HepG2 (cell line): Measurements from ENCODE around the gene TTC6. TPM values are rescaled to one million over a fixed set of nuclear protein-coding genes. Genes with fewer than 3 reads are reported as not detected.

Experiments
- ARNT ChIP-seq: fragments of 450-650 bp; IDR thresholded peaks from 2 replicates; pipeline ENCODE4 v1.6.1; 2017
- ARNTL ChIP-seq: sonication (generic); formaldehyde crosslinking; IDR thresholded peaks from 2 replicates; pipeline ENCODE4 v1.4.0; 2020; ENCODE audit warnings: mild to moderate bottlenecking, missing genetic modification reagents
- ATAD3A ChIP-seq: sonication (generic); formaldehyde crosslinking; IDR thresholded peaks from 2 replicates; pipeline ENCODE4 v1.4.0; 2020; ENCODE audit warnings: missing genetic modification reagents
- CCAR2 ChIP-seq: fragments of 200-400 bp; formaldehyde crosslinking; optimal IDR thresholded peaks from 2 replicates; pipeline ENCODE3; 2018; ENCODE audit warnings: low read depth, mild to moderate bottlenecking, low read length, moderate library complexity
- CEBPG ChIP-seq: IDR thresholded peaks from 2 replicates; pipeline ENCODE4 v1.6.1; 2016
- FOSL2 ChIP-seq: sonication (generic); formaldehyde crosslinking; IDR thresholded peaks from 2 replicates; pipeline ENCODE4 v1.4.0; 2020; ENCODE audit warnings: missing genetic modification reagents
- FUBP1 ChIP-seq: sonication (generic); formaldehyde crosslinking; IDR thresholded peaks from 2 replicates; pipeline ENCODE4 v1.5.1; 2020; ENCODE audit warnings: missing genetic modification reagents, mild to moderate bottlenecking, borderline replicate concordance
- MATR3 ChIP-seq: sonication (generic); formaldehyde crosslinking; IDR thresholded peaks from 2 replicates; pipeline ENCODE4 v1.4.0; 2020; ENCODE audit warnings: missing genetic modification reagents
- NR1H2 ChIP-seq: sonication (generic); formaldehyde crosslinking; IDR thresholded peaks from 2 replicates; pipeline ENCODE4 v1.8.1; 2022; ENCODE audit warnings: low read depth, missing genetic modification reagents, borderline replicate concordance
- PBX2 ChIP-seq: IDR thresholded peaks from 2 replicates; pipeline ENCODE4 v1.6.1; 2016; ENCODE audit warnings: control low read depth
- PRMT3 ChIP-seq: sonication (generic); formaldehyde crosslinking; IDR thresholded peaks from 2 replicates; pipeline ENCODE4 v1.8.1; 2022; ENCODE audit warnings: low read depth, mild to moderate bottlenecking, moderate library complexity, missing genetic modification reagents, borderline replicate concordance
- RORA ChIP-seq: sonication (generic); formaldehyde crosslinking; IDR thresholded peaks from 2 replicates; pipeline ENCODE4 v1.5.0; 2020; ENCODE audit warnings: mild to moderate bottlenecking, missing genetic modification reagents, moderate library complexity
- TFDP1 ChIP-seq: IDR thresholded peaks from 2 replicates; pipeline ENCODE4 v1.6.1; 2016; ENCODE audit warnings: missing compliant biosample characterization, missing genetic modification reagents, borderline replicate concordance
- ZBTB26 ChIP-seq: IDR thresholded peaks from 2 replicates; pipeline ENCODE4 v1.6.1; 2016; ENCODE audit warnings: missing compliant biosample characterization, missing genetic modification reagents, borderline replicate concordance
- ZBTB46 ChIP-seq: sonication (generic); formaldehyde crosslinking; IDR thresholded peaks from 2 replicates; pipeline ENCODE4 v1.4.0; 2020; ENCODE audit warnings: mild to moderate bottlenecking, missing genetic modification reagents, borderline replicate concordance
- ZFP90 ChIP-seq: sonication (generic); formaldehyde crosslinking; IDR thresholded peaks from 2 replicates; pipeline ENCODE4 v1.8.0; 2022; ENCODE audit warnings: missing genetic modification reagents, mild to moderate bottlenecking, inconsistent platforms, borderline replicate concordance
- ZNF33B ChIP-seq: sonication (generic); formaldehyde crosslinking; IDR thresholded peaks from 2 replicates; pipeline ENCODE4 v1.5.1; 2020; ENCODE audit warnings: mild to moderate bottlenecking, missing genetic modification reagents
- ZNF512 ChIP-seq: sonication (generic); formaldehyde crosslinking; IDR thresholded peaks from 2 replicates; pipeline ENCODE4 v1.4.0; 2020; ENCODE audit warnings: mild to moderate bottlenecking, missing genetic modification reagents
- ZNF552 ChIP-seq: sonication (generic); formaldehyde crosslinking; IDR thresholded peaks from 2 replicates; pipeline ENCODE4 v1.9.0; 2022; ENCODE audit warnings: missing genetic modification reagents, mild to moderate bottlenecking, borderline replicate concordance
- ZNF629 ChIP-seq: sonication (generic); formaldehyde crosslinking; conservative IDR thresholded peaks from 2 replicates; pipeline ENCODE4 v1.5.0; 2020; ENCODE audit warnings: missing genetic modification reagents
- polyA plus RNA-seq, 8 experiments: library from polyadenylated mRNA; depleted of rRNA in 3 of 8; stranded (reverse) in 7 of 8; unstranded in 1 of 8; fragments of >200 nt; fragmentation: Illumina TruSeq in 4 of 8; extraction: Trizol in 4 of 8; gene quantifications; 2 replicates each; pipeline versions ENCODE4 v1.2.1 to v1.2.3, GENCODE V29; 2011 to 2016; ENCODE audit warnings: low read depth in 4 of 8, missing spikeins in 1 of 8, mixed read lengths in 1 of 8; ENCODE audit not compliant: insufficient read depth in 1 of 8
- total RNA-seq, 5 experiments: library from RNA; depleted of rRNA; stranded (reverse); fragments of >200 nt; fragmentation: Illumina TruSeq; extraction: Trizol; gene quantifications; 2 replicates each; pipeline ENCODE4 v1.2.3, GENCODE V29; 2016; ENCODE audit warnings: low read depth in 1 of 5

The TTC6 gene
- total and polyA plus RNA-seq, 2 of the 13 experiments (the other 11 are each of a cell fraction or from before 2014, with no cell fraction given): 9.3 to 27.4 TPM

- TF ChIP-seq ZBTB26 (CRISPR knock-in tag): no peak
- peak; percentile 9; the same call in 1 of the 2 replicates for TF ChIP-seq NR1H2 (CRISPR knock-in tag)
- no peak for TF ChIP-seq PBX2 (CRISPR knock-in tag)
- peak; percentile 88 for TF ChIP-seq ZFP90 (CRISPR knock-in tag)
- TF ChIP-seq FUBP1 (CRISPR knock-in tag): 0 out of 2 replicates have a peak, but pooled peaks have one; percentile 84
- no peak for TF ChIP-seq PRMT3
- no peak for TF ChIP-seq ZNF512 (CRISPR knock-in tag)
- TF ChIP-seq CCAR2: peak; percentile 72
- TF ChIP-seq CEBPG (CRISPR knock-in tag): peak; percentile 64
- TF ChIP-seq ZNF552 (CRISPR knock-in tag): no peak
- TF ChIP-seq TFDP1 (CRISPR knock-in tag): peak; percentile 97
- peak; percentile 97 for TF ChIP-seq ZNF33B
- no peak for TF ChIP-seq ARNT
- TF ChIP-seq ZBTB46 (CRISPR knock-in tag): no peak
- TF ChIP-seq RORA: no peak
- no peak for TF ChIP-seq MATR3
- TF ChIP-seq ARNTL (CRISPR knock-in tag): no peak; the same call in 1 of the 2 replicates
- TF ChIP-seq ATAD3A: no peak
- TF ChIP-seq ZNF629 (CRISPR knock-in tag): peak; percentile 75
- TF ChIP-seq FOSL2: peak; percentile 53; the same call in 1 of the 2 replicates
Observed at GRCh38 chr14:37602605-37603453, 7.4 kb downstream of the TTC6 start (continued).
